Neural cell (in vitro differentiated cells): ENCODE measurements around the gene MAML3. TPM values are rescaled to one million over a fixed set of nuclear protein-coding genes. Genes with fewer than 3 reads are reported as not detected.

Source experiments
- H2AFZ ChIP-seq: fragments of 200-600, 300-800 bp; sonication (generic), shearing (Covaris generic); 2 replicates; pipeline ENCODE4 v1.6.0; 2014; ENCODE audit warnings: low read depth, mild to moderate bottlenecking, antibody characterized with exemption, low read length, moderate library complexity
- H3F3A ChIP-seq: fragments of 200-600 bp; shearing (Covaris generic); 2 replicates; pipeline ENCODE4 v1.6.1; 2016; ENCODE audit warnings: mild to moderate bottlenecking, moderate library complexity, mixed read lengths, antibody characterized with exemption, low read length; ENCODE audit not compliant: insufficient read depth, poor library complexity, severe bottlenecking
- H3K27ac ChIP-seq: fragments of 200-600, 300-800 bp; sonication (generic), shearing (Covaris generic); 2 replicates; pipeline ENCODE4 v1.5.1; 2014; ENCODE audit warnings: mild to moderate bottlenecking, low read length, moderate library complexity
- H3K27me3 ChIP-seq: fragments of 300-800, 200-600 bp; sonication (generic), shearing (Covaris generic); 2 replicates; pipeline ENCODE4 v1.6.0; 2014; ENCODE audit warnings: mild to moderate bottlenecking, low read depth, low read length, moderate library complexity; ENCODE audit not compliant: insufficient read depth
- H3K36me3 ChIP-seq: fragments of 300-800, 200-600 bp; sonication (generic), shearing (Covaris generic); 2 replicates; pipeline ENCODE4 v1.5.1; 2014; ENCODE audit warnings: mild to moderate bottlenecking, antibody characterized with exemption, low read length, moderate library complexity; ENCODE audit not compliant: insufficient read depth
- H3K4me2 ChIP-seq: fragments of 300-800, 200-600 bp; sonication (generic), shearing (Covaris generic); 2 replicates; pipeline ENCODE4 v1.6.0; 2014; ENCODE audit warnings: mild to moderate bottlenecking, low read length
- H3K4me3 ChIP-seq: fragments of 300-800, 200-600 bp; sonication (generic), shearing (Covaris generic); 2 replicates; pipeline ENCODE4 v1.5.1; 2014; ENCODE audit warnings: mild to moderate bottlenecking, low read length, moderate library complexity
- H3K79me2 ChIP-seq: fragments of 200-600 bp; shearing (Covaris generic); replicated peaks from 2 replicates; pipeline ENCODE4 v1.6.0; 2014; ENCODE audit warnings: mild to moderate bottlenecking, low read length, moderate library complexity; ENCODE audit not compliant: insufficient read depth
- H3K9ac ChIP-seq: fragments of 300-800, 200-600 bp; sonication (generic), shearing (Covaris generic); 2 replicates; pipeline ENCODE4 v1.6.1; 2016; ENCODE audit warnings: mild to moderate bottlenecking, low read length, mixed read lengths
- H3K9me2 ChIP-seq: fragments of 200-600 bp; shearing (Covaris generic); 2 replicates; pipeline ENCODE4 v1.6.1; 2016; ENCODE audit warnings: mild to moderate bottlenecking, low read length, mixed read lengths; ENCODE audit not compliant: insufficient read depth
- H3K9me3 ChIP-seq: fragments of 200-600, 300-800 bp; sonication (generic), shearing (Covaris generic); 2 replicates; pipeline ENCODE4 v1.6.1; 2016; ENCODE audit warnings: mild to moderate bottlenecking, mixed run types, low read length, moderate library complexity, mixed read lengths
- H4K20me1 ChIP-seq: fragments of 200-600 bp; shearing (Covaris generic); 2 replicates; pipeline ENCODE4 v1.6.1; 2016; ENCODE audit warnings: mild to moderate bottlenecking, mixed run types; ENCODE audit not compliant: insufficient read depth
- EP300 ChIP-seq: fragments of 450-650 bp; conservative IDR thresholded peaks from 2 replicates; pipeline ENCODE4 v1.6.1; 2014; ENCODE audit warnings: antibody characterized with exemption, mild to moderate bottlenecking, moderate library complexity; ENCODE audit not compliant: poor library complexity, severe bottlenecking
- EZH2 ChIP-seq: fragments of 200-600, 300-800 bp; shearing (Covaris generic), sonication (generic); IDR thresholded peaks from 2 replicates; pipeline ENCODE4 v1.6.1; 2014; ENCODE audit warnings: antibody characterized with exemption, low read length, borderline replicate concordance, mild to moderate bottlenecking; ENCODE audit not compliant: insufficient read depth, poor library complexity, severe bottlenecking
- MXI1 ChIP-seq: fragments of 450-650 bp; conservative IDR thresholded peaks from 2 replicates; pipeline ENCODE4 v1.6.1; 2014; ENCODE audit warnings: antibody characterized with exemption, mild to moderate bottlenecking; ENCODE audit not compliant: poor library complexity, severe bottlenecking
- POLR2AphosphoS5 ChIP-seq: IDR thresholded peaks from 2 replicates; pipeline ENCODE4 v1.6.1; 2012
- RAD21 ChIP-seq: fragments of 450-650 bp; conservative IDR thresholded peaks from 2 replicates; pipeline ENCODE4 v1.6.1; 2014; ENCODE audit warnings: antibody characterized with exemption, mild to moderate bottlenecking, moderate library complexity
- SMC3 ChIP-seq: fragments of 450-650 bp; conservative IDR thresholded peaks from 2 replicates; pipeline ENCODE4 v1.6.1; 2014; ENCODE audit warnings: antibody characterized with exemption, mild to moderate bottlenecking, moderate library complexity; ENCODE audit not compliant: poor library complexity
- TAF1 ChIP-seq: IDR thresholded peaks from 2 replicates; pipeline ENCODE4 v1.6.1; 2012; ENCODE audit warnings: low read depth
- polyA plus RNA-seq: library from polyadenylated mRNA; depleted of rRNA; stranded (reverse); fragments of >200 nt; gene quantifications from 2 replicates; pipeline ENCODE4 v1.2.3, GENCODE V29; 2014
- TF ChIP-seq, protein P1 (sequence below): fragments of 450-650 bp; IDR thresholded peaks from 2 replicates; pipeline ENCODE4 v1.5.1; 2014; ENCODE audit warnings: antibody characterized with exemption, mild to moderate bottlenecking, moderate library complexity; ENCODE audit not compliant: poor library complexity, severe bottlenecking
- TF ChIP-seq, protein P2 (sequence below): IDR thresholded peaks from 2 replicates; pipeline ENCODE4 v1.6.1; 2012; ENCODE audit warnings: borderline replicate concordance

The MAML3 gene
- polyA plus RNA-seq, 1 donor from 2014 or later = 10.2 TPM

DNA sequence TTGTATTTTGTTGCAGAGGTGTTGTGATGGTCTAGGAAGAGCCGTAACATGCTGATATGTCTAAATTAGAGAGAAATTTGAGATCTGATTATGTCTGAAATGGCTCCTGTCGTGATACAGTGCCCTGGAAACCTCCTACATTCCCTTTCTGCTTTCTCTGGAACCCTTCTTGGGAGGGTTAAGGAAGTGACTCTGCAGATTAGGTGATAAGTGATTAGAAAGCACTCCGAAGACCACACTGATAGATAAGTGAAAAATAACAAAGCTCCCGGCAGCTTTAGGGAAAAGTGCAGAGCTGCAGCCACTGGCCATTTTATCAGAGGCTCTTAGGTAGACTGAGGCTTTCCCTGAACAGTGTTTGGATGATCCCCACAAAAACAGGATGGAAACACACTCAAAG is 377.7 kb downstream of the MAML3 start:
- no peak overlapping the region for H3K27ac ChIP-seq
- no peak overlapping the region for H3K4me2 ChIP-seq
- H3F3A ChIP-seq = no peaks in the 10 kb centered on the region
- H3K9me3 ChIP-seq = no peaks in the 10 kb centered on the region
- H3K9me2 ChIP-seq = no peaks in the 10 kb centered on the region
- H2AFZ ChIP-seq = no peak overlapping the region
- no peak overlapping the region for H3K9ac ChIP-seq
- TF ChIP-seq, protein P1, sequence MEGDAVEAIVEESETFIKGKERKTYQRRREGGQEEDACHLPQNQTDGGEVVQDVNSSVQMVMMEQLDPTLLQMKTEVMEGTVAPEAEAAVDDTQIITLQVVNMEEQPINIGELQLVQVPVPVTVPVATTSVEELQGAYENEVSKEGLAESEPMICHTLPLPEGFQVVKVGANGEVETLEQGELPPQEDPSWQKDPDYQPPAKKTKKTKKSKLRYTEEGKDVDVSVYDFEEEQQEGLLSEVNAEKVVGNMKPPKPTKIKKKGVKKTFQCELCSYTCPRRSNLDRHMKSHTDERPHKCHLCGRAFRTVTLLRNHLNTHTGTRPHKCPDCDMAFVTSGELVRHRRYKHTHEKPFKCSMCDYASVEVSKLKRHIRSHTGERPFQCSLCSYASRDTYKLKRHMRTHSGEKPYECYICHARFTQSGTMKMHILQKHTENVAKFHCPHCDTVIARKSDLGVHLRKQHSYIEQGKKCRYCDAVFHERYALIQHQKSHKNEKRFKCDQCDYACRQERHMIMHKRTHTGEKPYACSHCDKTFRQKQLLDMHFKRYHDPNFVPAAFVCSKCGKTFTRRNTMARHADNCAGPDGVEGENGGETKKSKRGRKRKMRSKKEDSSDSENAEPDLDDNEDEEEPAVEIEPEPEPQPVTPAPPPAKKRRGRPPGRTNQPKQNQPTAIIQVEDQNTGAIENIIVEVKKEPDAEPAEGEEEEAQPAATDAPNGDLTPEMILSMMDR = no peak
- no peak for TF ChIP-seq POLR2AphosphoS5
- no peak for TF ChIP-seq MXI1
- TF ChIP-seq, protein P2, sequence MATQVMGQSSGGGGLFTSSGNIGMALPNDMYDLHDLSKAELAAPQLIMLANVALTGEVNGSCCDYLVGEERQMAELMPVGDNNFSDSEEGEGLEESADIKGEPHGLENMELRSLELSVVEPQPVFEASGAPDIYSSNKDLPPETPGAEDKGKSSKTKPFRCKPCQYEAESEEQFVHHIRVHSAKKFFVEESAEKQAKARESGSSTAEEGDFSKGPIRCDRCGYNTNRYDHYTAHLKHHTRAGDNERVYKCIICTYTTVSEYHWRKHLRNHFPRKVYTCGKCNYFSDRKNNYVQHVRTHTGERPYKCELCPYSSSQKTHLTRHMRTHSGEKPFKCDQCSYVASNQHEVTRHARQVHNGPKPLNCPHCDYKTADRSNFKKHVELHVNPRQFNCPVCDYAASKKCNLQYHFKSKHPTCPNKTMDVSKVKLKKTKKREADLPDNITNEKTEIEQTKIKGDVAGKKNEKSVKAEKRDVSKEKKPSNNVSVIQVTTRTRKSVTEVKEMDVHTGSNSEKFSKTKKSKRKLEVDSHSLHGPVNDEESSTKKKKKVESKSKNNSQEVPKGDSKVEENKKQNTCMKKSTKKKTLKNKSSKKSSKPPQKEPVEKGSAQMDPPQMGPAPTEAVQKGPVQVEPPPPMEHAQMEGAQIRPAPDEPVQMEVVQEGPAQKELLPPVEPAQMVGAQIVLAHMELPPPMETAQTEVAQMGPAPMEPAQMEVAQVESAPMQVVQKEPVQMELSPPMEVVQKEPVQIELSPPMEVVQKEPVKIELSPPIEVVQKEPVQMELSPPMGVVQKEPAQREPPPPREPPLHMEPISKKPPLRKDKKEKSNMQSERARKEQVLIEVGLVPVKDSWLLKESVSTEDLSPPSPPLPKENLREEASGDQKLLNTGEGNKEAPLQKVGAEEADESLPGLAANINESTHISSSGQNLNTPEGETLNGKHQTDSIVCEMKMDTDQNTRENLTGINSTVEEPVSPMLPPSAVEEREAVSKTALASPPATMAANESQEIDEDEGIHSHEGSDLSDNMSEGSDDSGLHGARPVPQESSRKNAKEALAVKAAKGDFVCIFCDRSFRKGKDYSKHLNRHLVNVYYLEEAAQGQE = no peak
- no peak for TF ChIP-seq RAD21
- TF ChIP-seq SMC3 = no peak
- no peak for TF ChIP-seq TAF1
- no peak for TF ChIP-seq EP300
- no peak for TF ChIP-seq EZH2
- H3K36me3 ChIP-seq = no peaks in the 10 kb centered on the region
- H3K27me3 ChIP-seq = no peaks in the 10 kb centered on the region
- H3K4me3 ChIP-seq = no peak overlapping the region
- no peaks in the 10 kb centered on the region for H4K20me1 ChIP-seq
- H3K79me2 ChIP-seq = no peaks in the 10 kb centered on the region

DNA sequence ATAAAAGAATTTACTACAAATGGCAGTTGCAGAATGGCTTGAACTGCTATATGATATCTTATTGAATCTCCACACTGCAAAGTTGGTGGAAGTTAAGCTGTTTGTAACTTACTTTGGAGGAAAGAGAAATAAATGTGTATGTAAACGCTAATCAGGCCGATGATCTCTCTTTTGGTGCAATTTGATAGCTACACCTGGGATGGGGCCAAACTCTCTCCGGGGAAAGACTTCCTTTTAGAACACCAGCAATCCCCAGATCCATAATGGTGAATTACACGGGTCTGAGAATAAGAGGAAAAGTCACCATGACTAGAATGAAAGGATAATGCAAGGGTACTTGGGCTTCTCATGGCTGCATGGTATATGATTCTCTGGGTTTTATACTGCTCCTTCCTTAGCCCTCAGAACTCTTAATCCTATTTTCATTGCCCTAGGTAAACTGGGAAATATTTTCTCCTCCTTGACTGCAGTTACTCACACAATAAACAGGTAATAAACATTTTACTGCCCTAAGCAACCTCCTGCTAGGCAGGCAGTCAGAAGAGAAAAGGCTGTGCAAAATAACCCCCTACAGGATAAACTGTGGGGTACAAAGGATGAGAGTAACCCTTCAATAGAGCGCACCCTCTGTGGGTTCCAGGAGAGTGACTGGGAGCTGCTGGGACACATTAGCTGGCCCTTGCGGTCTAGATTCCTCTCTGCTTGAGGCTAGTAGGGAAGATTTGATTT is 379.1 kb downstream of the MAML3 start:
- Histone ChIP-seq H3K27ac (no peak overlapping the region), H3K9ac (no peak overlapping the region), H4K20me1 (no peaks in the 10 kb centered on the region), H3K9me2 (no peaks in the 10 kb centered on the region), H3K79me2 (no peaks in the 10 kb centered on the region), H3K27me3 (no peaks in the 10 kb centered on the region), H3K36me3 (no peaks in the 10 kb centered on the region), H3K9me3 (no peaks in the 10 kb centered on the region), H2AFZ (no peak overlapping the region), H3K4me2 (no peak overlapping the region), H3F3A (no peaks in the 10 kb centered on the region), H3K4me3 (no peak overlapping the region)
- TF ChIP-seq EP300 (no peak), SMC3 (no peak), RAD21 (no peak), POLR2AphosphoS5 (no peak), TAF1 (no peak), MXI1 (no peak), EZH2 (no peak)
- TF ChIP-seq, protein P2 = no peak
- TF ChIP-seq, protein P1 = no peak
